KOPT-K1 (cell line): ENCODE measurements around the gene CCDC136.

Experiments
- H3K27ac ChIP-seq: fragments of 200-600 bp; sonication (generic); 2 replicates; pipeline ENCODE4 v1.5.1; 2016; ENCODE audit warnings: antibody characterized with exemption, mild to moderate bottlenecking, low read depth, low read length; ENCODE audit not compliant: poor library complexity, severe bottlenecking
- H3K36me3 ChIP-seq: fragments of 200-600 bp; sonication (generic); 2 replicates; pipeline ENCODE4 v1.5.1; 2017; ENCODE audit warnings: antibody characterized with exemption, mild to moderate bottlenecking, low read length, moderate library complexity; ENCODE audit not compliant: insufficient read depth
- H3K9me3 ChIP-seq: fragments of 200-600 bp; sonication (generic); 2 replicates; pipeline ENCODE4 v1.5.1; 2017; ENCODE audit warnings: antibody characterized with exemption, low read length, mild to moderate bottlenecking; ENCODE audit not compliant: insufficient read depth, poor library complexity, severe bottlenecking

The CCDC136 gene

GRCh38 chr7:128767475-128768110 lies 24.2 kb upstream of the CCDC136 start:
- H3K27ac ChIP-seq: no peak overlapping the region
- peaks cover 96% of the 10 kb centered on the region for H3K36me3 ChIP-seq
- no peaks in the 10 kb centered on the region for H3K9me3 ChIP-seq

- peaks cover 97% of the 10 kb centered on the region for H3K36me3 ChIP-seq
- no peak overlapping the region for H3K27ac ChIP-seq
- H3K9me3 ChIP-seq: no peaks in the 10 kb centered on the region
Measured at GRCh38 chr7:128770233-128770632, 21.5 kb upstream of the CCDC136 start.

DNA sequence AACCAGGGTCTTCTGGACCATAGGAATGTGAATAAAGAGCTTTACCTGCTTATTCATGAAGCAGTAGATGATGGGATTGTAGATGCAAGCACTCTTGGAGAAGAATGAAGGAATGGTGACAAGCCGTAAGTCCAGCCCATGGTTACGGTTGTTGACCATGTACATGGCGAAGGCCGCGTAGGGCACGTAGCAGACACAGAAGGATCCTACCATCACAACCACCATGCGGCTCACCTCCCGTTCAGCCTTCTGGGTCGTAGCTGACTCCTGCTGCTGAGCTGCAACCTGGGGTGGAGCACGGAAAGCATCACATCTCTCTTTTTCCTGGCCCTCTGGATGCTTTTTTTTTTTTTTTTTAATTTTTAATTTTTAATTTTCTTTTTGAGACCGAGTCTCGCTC lies 18.2 kb upstream of the CCDC136 start:
- Histone ChIP-seq H3K36me3 (peaks cover 69% of the 10 kb centered on the region), H3K27ac (no peak overlapping the region), H3K9me3 (peaks cover 15% of the 10 kb centered on the region)

GRCh38 chr7:128774029-128774689 lies 17.6 kb upstream of the CCDC136 start:
- peaks cover 64% of the 10 kb centered on the region for H3K36me3 ChIP-seq
- no peak overlapping the region for H3K27ac ChIP-seq
- peaks cover 15% of the 10 kb centered on the region for H3K9me3 ChIP-seq

DNA sequence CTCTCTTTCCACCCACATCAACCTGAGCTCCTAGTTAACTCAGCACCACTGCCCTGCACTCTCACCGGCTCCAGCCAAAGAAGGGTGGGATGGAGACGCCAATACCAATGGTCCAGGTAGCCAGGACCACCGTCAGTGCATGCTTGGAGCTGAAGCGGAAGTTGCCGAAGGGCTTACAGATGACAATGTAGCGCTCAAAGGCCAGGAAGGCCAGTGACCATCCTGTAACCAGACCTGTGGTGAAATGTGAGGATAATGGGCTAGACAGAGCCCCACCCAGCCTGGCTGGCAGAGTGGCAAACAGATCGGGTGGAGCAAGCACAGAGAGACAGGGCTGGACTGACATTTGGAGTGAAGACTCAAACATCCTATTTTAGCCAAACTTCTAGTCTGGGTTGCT lies 16.8 kb upstream of the CCDC136 start:
- Histone ChIP-seq H3K9me3 (peaks cover 15% of the 10 kb centered on the region), H3K36me3 (peaks cover 56% of the 10 kb centered on the region), H3K27ac (no peak overlapping the region)

GRCh38 chr7:128775744-128776474 lies 15.9 kb upstream of the CCDC136 start, which contains the start of gene OPN1SW:
Gene OPN1SW, minus strand, starts transcription at chr7:128775794. Its CDS starts 13 bp downstream, at chr7:128775781.
- Histone ChIP-seq H3K27ac (no peak within 1 kb of the TSS), H3K9me3 (peaks cover 15% of the 10 kb centered on the region), H3K36me3 (peaks cover 46% of the 10 kb centered on the region)

DNA sequence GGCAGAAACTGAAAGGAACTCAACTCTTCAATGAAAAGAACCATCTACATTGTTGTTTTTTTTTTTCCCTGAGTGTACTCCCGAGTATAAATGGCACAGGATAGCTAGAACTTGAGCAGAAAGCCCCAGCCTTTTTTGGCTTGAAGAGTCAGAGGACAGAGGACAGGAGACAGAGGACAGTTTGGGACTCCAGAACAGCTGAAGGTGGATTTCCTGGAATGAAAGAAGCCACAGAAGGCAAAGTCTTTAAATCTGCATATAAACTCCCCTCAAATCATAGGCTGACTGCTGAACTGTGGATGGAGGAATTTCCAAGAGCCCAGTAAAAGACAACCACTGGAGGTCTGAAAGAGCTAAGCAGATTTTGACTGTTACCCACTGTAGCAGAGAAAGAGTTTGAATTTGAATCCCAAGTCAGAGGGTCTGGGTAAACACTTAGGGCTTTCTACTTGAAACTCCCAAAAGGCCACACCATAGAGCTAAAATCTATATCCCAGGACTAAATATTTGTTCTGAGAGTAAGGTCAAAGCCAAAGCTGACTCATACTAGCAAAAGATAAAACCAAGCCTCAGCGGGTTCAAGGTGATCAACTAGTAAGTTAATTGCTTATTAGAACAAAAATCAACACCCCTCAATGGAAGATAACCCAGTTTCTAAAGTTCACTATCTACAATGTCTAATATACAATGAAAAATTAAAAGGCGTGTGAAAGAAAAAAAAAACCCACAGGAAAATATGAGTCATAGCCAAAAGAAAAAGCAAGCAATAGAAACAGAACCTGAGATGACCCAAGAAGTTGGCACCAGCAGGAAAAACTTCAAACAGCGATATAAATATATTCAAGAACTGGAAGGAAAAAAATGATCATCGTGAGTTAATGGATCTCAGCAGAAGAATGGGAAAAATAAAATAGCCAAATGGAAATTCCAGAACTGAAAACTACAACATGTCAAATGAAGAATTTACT lies 14.3 kb upstream of the CCDC136 start:
- H3K9me3 ChIP-seq: peaks cover 15% of the 10 kb centered on the region
- H3K36me3 ChIP-seq: peaks cover 31% of the 10 kb centered on the region
- no peak overlapping the region for H3K27ac ChIP-seq

DNA sequence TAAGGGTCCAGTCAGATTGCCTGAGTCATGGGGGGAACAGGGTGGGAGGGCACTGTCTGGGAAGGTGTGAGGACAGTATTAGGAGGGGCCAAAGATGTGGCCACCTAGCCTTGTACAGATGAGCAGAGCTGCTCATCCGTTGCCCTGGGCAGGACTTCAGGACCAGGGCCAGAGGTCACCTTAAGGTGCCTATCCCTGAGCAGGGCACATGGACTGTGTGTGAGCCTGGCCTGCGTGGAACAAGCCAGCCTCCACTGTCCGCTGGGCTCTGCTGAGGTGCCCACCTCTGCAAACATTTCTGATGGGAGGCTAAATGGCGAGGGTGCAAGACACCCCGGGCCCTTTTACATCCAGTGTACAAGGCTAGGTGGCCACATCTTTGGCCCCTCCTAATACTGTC lies 12.8 kb upstream of the CCDC136 start:
- H3K36me3 ChIP-seq: peaks cover 17% of the 10 kb centered on the region; the same call in 1 of the 2 replicates
- peaks cover 15% of the 10 kb centered on the region for H3K9me3 ChIP-seq
- no peak overlapping the region for H3K27ac ChIP-seq

DNA sequence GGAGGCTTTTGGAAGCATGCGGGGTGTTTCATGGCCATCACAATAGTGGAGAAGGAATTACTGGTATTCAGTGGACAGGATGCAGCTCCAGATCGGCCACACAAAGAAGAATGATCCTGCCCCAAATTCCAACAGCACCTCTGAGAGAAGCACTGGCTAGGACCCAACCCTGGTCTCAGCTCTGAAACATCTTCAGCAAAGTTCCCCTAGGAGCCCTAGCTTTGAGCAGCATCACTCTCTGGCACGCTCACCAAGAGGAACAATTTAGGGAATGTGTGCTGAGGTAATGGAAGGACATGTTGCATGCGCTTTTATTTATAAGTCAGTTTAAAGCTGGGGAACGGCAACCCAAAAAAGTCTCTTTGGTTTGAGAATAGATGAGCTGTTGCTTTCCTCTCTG lies 10.6 kb upstream of the CCDC136 start:
- Histone ChIP-seq H3K27ac (no peak overlapping the region), H3K9me3 (peaks cover 15% of the 10 kb centered on the region), H3K36me3 (no peaks in the 10 kb centered on the region)

DNA sequence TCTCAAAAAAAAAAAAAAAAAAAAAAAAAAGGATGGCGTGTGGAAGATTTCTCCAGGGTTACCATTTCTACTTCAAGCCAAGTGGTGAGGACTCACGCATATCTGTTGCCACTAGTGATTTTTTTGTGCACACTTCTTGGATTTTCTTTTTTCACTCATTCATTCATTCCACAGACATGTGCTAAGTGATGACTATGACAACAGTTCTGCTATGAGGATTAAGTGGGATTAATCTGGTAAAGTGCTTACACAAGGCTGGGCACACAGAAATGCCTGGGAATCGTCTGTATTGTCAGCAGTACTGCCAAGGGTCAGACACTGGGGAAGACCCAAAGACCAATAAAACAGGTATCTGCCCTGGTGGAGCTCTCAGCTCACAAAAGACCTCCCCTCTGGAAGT lies 9.9 kb upstream of the CCDC136 start:
- peaks cover 15% of the 10 kb centered on the region for H3K9me3 ChIP-seq

GRCh38 chr7:128783143-128783861 lies 8.5 kb upstream of the CCDC136 start:
- Histone ChIP-seq H3K9me3 (peaks cover 1% of the 10 kb centered on the region), H3K36me3 (no peaks in the 10 kb centered on the region), H3K27ac (no peak overlapping the region)

More for the DNA sequence above, 9.9 kb upstream of the CCDC136 start:
- no peak overlapping the region for H3K27ac ChIP-seq
- no peaks in the 10 kb centered on the region for H3K36me3 ChIP-seq

DNA sequence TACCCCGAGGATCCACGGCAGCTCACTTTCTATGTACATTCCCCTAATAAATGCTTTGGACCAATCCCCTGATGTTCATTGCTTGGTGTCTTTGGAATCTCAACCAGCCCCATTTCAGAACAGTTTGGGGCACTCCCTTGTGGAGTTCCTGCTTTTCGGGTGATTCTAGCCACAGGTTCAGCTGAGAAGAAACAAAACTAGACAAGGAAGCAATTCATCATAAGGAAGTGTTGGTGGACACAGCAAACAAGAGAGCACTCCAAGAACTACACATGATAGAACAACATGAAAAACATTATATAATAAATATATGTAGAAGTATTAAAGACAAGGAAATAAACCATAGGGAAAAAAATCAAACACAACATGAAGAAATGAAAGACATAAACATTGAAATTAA lies 6.0 kb upstream of the CCDC136 start:
- Histone ChIP-seq H3K27ac (no peak overlapping the region), H3K36me3 (no peaks in the 10 kb centered on the region), H3K9me3 (no peaks in the 10 kb centered on the region)

GRCh38 chr7:128788446-128789412 lies 3.0 kb upstream of the CCDC136 start:
- Histone ChIP-seq H3K36me3 (no peaks in the 10 kb centered on the region), H3K9me3 (no peaks in the 10 kb centered on the region), H3K27ac (no peak overlapping the region)
